A673 (cell line): ENCODE results near the gene LATS2.

Experiments used
- CTCF ChIP-seq: fragments of 300-800, 200-600 bp; sonication (generic); conservative IDR thresholded peaks from 2 replicates; pipeline ENCODE4 v1.5.1; 2017; ENCODE audit warnings: low read depth, mild to moderate bottlenecking, antibody characterized with exemption, low read length, moderate library complexity, mixed read lengths
- EZH2 ChIP-seq: fragments of 200-600 bp; sonication (generic); IDR thresholded peaks from 2 replicates; pipeline ENCODE4 v1.6.1; 2017; ENCODE audit warnings: borderline replicate concordance, low read depth, mild to moderate bottlenecking, mixed read lengths, antibody characterized with exemption, low read length; ENCODE audit not compliant: poor library complexity, severe bottlenecking

GRCh38 chr13:20993661-20994440 is 67.5 kb downstream of the LATS2 start:
- TF ChIP-seq CTCF = no peak
- TF ChIP-seq EZH2 = no peak
